22Rv1 (cell line): ENCODE data around the gene TBC1D2B.
A peak's percentile ranks its signal among the peaks of the same experiment; 100 is the strongest.

Source experiments
- H3K27ac ChIP-seq: fragments of 450-650 bp; 2 replicates; pipeline ENCODE4 v1.5.1; 2017
- CTCF ChIP-seq: fragments of 450-650 bp; IDR thresholded peaks from 2 replicates; pipeline ENCODE4 v1.5.1; 2017; ENCODE audit warnings: mild to moderate bottlenecking
- ZFX ChIP-seq: fragments of 450-650 bp; IDR thresholded peaks from 2 replicates; pipeline ENCODE4 v1.6.1; 2017; ENCODE audit warnings: antibody characterized with exemption, borderline replicate concordance

Gene TBC1D2B

GRCh38 chr15:78109156-78109555 is 31.6 kb upstream of the TBC1D2B start:
- no peak for TF ChIP-seq ZFX
- no peak for TF ChIP-seq CTCF
- no peak overlapping the region for H3K27ac ChIP-seq

GRCh38 chr15:78108300-78109084 is 31.0 kb upstream of the TBC1D2B start:
- TF ChIP-seq CTCF (peak; percentile 92), ZFX (no peak)
- H3K27ac ChIP-seq, result no peak overlapping the region

GRCh38 chr15:78107471-78107870 is 30.0 kb upstream of the TBC1D2B start:
- TF ChIP-seq ZFX, result no peak
- TF ChIP-seq CTCF, result no peak

GRCh38 chr15:78105476-78106241 is 28.1 kb upstream of the TBC1D2B start:
- TF ChIP-seq CTCF (no peak), ZFX (no peak)
- no peak overlapping the region for H3K27ac ChIP-seq

More at GRCh38 chr15:78107471-78107870, 30.0 kb upstream of the TBC1D2B start:
- H3K27ac ChIP-seq, result no peak overlapping the region

- TF ChIP-seq ZFX (no peak), CTCF (no peak)
- H3K27ac ChIP-seq, result no peak overlapping the region
Observed at GRCh38 chr15:78104566-78105475, 27.3 kb upstream of the TBC1D2B start.

GRCh38 chr15:78104119-78104479 is 26.6 kb upstream of the TBC1D2B start:
- H3K27ac ChIP-seq, result no peak overlapping the region
- TF ChIP-seq CTCF (no peak), ZFX (no peak)
